CD4-positive, alpha-beta T cell treated with Interleukin-4 for 4 hours (primary cell): ENCODE data around the gene ADAMTS2.

ENCODE experiments used
- DNase-seq: peaks from one replicate; pipeline ENCODE4 v3.0.0-alpha.2; 2020

The ADAMTS2 gene

DNA sequence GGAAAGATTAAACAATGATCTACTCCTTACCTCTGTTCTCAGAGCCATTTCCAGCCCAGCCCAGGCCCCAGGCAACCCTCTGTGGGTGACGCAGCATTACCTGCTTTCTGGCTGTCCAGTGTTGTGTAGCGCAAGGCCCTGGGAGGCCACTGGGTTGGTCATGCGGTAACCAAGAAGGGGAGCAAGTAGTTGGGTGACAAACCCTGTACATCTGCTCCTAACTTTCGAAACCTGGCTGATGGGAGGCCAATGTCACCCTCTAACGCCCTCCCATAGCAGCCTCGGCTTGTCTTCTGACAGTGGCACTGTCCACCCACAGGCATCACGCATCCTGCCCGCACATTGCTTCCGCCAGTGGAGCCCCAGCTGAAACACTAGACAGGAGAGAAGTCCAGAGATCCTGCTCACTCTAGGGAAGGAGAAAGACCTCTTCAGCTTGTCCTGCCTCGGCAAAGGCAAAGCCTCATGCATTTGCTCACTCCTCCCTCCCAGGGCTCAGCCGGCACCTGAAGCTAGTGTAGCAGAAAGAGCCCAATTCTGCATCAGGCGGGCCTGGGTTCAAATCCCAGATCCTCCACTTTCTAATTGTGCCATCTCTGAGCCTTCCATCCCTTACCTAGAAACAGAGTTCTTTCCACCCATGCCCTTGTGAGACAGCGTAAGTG is 94.6 kb downstream of the ADAMTS2 start:
- no peak for DNase-seq

DNA sequence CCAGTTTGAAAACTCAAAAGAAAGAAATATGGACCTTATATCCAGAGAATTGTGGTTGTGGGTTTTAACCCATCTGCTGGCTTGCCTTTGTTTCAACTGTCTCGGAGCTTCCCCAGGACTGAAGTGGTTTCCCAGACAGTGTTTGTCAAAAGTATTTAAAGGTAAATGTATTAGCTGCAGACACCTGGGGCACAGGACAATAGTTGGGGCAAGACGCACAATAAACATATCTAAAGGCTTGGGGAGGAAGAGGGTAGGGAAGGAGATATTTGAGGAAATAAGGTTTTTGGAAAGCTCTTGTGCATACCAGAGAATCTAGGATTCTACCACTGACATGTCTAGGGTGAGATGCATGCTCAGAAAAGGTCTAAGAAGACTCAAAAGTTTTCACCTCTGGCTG is 99.0 kb downstream of the ADAMTS2 start:
- DNase-seq = no peak

DNA sequence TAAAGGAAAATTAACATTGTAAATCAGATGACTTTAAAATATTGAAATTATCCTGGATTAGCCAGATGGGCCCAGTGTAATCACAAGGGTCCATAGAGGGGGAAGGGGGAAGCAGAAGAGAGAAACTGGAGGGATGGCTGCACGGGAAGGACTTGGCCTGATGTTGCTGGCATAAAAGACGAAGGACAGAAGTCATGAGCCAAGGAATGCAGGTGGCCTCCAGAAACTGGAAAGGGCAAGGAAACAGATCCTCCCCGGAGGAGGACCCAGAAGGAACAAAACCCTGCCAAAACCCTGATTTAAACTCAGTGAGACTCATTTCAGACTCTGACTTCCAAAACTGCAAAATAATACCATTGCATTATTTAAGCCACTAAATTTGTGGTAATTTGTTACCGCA is 100.2 kb downstream of the ADAMTS2 start:
- no peak for DNase-seq

DNA sequence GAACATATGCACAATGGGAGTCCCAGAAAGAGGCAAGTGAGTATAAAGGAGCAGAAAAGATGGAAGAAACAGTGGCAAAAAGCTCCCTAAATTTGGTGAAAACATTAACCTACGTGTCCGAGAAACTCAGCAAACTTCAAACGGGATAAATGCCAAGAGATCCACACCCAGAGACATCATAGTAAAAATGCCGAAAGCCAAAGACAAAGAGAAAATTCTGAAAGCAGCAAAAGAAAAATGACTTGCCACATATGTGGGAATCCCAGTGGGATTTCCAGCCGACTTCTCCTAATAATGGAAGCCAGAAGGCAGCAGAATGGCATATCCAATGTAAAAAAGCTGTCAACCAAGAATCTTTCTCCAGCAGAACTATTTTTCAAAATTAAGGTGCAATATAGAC is 101.2 kb downstream of the ADAMTS2 start:
- DNase-seq = no peak

DNA sequence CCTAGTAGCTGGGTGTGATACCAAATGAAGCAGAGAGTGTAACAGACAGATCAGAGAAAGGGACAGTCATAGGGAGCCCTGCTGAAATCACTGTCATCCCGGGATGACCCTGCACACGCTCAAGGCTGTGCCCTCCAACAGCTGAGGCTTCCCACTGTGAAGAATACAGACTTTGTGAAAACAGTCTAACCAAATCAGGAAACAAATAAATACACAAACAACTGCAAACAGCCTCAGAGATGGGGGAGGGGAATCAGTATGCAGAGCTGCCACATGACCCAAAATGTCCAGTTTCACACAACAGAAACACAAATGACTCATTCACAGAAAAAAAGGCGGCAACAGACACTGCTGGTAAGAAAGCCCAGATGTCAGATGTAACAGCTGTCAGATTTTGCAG is 101.9 kb downstream of the ADAMTS2 start:
- DNase-seq = no peak

DNA sequence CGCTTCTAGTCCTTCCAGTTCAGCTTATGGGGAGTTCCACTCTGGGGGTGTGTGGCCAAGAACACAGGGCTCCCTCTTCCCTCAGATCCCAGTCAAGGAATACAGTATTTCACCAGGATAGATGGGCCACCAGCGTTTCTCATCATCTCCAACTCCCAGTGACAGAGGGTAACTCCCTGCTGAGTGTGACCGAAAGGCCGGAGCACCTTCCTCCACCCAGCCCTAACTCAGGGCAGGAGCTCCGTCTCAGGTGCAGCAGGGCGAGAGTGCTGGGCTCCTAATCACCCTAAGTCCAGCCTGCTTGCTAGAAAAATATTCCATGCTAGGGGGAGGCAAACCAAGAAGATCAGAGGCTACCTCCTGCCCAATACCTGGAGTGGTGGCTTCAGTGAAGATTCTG is 102.6 kb downstream of the ADAMTS2 start:
- DNase-seq = no peak

DNA sequence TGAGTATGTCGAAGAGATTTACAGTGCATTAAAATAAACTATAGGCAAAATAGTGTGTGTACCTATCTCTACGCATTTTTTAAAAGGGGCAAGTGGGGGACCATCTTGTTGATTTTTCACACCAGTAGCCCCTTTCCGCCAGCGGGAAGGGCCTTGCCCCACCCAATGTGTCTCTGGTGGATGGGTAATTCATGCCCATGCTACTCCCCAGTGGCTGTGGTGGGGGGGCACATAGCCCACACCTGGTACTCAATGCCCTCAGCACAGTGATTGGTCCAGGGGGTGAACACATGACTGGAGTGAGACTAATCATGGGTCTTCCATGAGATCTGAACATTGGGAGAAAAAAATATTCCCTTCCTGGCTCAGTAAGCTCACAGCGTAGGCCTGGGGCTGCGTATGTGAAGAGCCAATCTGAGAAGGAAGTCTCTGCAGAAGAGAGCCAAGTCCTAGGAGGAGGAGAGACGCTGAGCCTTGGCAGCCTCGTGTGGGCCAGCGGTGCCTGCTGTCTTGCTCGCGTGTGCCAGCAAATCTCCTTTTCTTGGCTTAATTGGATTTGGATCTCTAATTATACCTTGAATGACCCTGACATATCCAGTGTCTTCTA is 103.4 kb downstream of the ADAMTS2 start:
- DNase-seq = no peak

DNA sequence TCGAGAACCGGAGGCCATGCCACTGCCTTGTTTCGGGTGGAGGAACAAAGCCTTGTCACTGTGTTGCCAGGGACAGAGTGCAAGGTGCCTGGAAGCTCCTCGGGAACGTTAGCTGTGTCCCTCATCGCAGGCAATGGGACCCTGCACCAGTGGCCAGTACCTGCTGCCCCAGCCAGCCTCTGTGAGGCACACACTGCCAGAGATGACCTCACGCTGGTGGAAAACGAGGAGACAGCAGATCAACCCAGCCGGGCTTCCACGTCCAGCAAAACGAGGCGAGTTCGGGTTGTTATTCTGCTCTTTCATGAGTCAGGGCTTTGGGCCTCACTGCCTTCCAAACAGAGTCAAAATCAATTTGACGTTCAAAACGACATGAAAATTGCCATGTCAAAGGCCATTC is 104.1 kb downstream of the ADAMTS2 start:
- DNase-seq = no peak

DNA sequence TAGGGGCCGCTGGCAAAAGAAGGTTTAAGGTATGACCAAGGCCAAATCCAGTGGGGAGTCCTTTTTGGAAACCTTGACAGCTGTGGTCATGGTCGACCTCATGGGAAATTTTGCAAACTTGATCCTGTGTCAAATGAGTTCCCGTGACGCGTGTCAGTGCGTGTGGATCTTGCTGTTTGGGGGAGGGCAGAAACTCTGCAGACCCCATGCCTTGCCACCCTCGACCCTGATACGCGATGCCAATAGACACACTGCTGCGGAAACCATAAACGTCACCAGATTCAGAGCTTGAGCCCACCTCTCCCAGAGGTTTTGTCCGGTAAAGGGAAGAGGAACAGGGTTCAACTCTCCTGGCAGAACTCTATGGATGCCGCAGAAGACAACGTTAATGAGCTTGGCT is 104.7 kb downstream of the ADAMTS2 start:
- DNase-seq = no peak

DNA sequence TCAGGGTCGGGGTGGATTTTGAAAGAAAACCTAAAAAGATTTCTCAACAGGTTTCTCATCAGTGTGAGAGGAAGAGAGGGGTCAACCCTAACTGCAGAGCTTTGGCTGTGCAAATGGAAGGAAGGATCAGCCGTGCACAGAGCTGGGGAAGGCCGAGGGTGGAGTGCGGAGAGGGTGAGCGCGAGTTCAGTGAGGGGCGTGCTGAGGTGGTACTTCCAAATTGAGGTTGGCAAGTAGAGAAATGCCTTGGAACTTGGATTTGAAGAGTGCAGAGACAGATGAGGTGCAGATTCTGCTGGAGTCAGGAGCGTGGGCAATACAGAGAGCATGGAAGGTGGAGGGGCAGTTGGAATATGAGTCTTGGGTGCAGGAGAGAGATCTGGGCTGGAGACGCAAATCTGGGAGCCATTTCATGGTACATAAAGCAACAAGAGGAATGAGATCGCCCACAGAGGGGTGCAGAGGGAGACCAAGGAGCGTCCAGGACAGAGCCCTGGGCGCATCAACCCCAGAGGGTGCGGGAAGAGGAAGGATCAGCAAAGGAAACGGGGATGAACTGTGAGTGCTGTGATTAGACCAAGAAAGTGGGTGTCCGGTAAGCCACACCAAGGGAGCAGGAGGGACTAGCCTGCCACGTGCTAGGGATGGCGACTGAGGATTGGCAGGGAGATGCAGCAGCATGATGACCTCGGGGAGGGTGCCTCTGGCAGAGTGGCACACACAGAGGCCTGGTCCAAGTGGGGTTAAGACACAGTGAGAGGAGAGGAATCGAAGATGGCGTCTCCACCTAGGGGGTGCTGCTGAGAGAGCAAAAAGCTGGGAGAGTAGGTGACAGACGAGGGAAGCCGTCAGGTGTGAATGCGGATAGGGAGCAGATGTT is 105.8 kb downstream of the ADAMTS2 start:
- DNase-seq = no peak

DNA sequence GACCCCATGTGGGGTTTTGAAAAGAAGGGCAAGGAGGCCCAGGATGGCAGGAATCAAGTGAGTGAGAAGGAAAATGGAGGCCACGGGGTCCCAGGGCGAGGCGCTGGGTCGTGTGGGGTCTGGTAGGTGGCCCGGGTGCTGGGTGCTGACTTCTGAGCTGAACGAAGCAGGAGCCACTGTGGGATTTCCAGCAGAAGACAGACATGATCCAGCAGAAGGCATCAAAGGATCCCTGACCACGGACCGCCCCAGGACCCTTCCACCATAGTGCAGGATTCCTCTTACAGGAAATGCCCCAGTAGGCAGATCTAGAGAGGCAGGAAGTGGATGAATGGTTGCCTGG is 106.7 kb downstream of the ADAMTS2 start:
- DNase-seq = no peak

DNA sequence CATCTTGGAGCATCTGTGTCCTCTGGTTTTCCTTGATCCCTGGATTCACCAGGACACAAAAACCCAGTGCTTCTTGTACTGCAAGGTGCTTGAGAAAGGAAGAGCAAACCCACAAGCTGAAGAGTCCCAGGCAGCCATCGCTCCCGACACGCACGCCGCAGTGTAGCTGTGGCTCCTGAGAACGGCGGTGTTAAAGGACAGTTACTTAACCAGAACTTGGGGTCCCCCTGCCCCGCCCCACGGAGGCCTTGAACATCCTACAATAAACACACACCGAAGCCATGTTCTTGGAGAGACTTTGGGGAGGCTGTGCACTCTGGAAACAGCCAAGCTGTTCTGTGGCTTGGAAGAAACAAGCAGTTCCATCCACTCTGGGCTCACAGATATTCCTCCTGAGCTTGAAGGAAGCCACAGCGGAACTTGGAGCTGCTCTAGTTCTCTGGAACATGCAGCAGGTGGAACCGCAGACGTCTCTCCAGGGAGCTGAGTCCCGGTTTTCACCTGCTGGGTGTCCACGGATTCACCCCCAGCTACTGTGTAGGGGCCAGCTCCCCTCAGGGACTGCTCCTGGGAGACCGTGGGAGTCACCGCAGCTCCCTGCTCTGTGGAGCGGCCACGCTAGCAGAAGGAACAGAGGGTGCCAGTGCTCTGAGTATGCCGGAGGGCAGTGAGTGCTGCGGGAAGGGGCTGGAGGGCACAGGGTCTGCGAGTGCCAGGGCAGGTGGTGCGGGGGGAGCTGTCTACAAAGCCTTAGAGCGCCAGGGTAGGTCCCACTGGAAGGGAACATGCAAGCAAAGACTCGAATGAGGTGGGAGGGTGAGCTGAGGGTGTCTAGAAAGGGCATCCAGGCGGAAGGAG is 107.3 kb downstream of the ADAMTS2 start:
- DNase-seq = no peak

DNA sequence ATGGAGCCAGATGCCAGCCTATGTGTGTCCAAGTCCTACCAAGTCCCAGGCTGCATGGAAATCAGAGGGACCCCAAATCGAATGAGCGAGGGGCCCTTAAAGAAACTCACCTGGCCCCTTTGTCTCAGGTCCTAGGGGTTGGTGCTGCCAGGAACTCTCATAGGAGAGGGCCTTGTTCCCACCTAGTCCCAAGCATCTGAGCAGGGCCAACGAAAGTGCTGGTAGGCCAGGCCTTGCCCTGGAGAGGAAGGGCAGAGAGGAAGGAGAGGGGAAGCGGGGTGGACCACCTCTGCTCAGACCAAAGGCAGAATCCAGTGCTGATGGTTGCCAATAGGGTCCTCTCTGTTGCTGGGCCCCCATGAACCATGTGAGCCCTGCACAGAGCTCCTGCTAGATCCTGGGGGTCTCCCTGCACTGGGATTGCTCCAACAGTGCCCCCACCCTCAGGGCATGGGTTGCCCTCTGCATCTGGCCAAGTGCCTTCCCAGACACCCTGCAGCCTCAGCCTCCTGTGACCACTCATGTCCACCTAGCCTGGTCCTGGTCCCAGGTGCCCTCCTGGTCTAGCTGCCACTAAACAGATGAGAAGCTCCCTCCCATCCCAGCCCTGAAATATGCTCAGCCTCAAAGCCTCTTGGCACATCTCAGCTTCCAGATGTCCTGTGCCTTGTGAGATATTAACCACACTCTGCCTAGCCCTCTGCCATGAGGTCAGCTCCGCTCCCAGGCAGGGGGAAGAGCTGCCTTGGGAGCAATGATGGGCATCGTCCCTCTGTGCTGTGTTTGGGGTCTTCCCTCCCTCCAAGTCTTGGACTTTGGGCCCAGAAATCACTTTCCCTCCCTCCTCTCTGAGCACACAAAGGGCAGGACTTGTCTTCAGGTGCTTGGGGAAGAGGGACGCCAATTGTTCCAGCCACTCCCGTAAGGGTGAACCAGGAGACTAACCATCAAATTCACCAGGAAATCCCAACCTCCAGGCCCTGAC is 109.6 kb downstream of the ADAMTS2 start:
- no peak for DNase-seq

DNA sequence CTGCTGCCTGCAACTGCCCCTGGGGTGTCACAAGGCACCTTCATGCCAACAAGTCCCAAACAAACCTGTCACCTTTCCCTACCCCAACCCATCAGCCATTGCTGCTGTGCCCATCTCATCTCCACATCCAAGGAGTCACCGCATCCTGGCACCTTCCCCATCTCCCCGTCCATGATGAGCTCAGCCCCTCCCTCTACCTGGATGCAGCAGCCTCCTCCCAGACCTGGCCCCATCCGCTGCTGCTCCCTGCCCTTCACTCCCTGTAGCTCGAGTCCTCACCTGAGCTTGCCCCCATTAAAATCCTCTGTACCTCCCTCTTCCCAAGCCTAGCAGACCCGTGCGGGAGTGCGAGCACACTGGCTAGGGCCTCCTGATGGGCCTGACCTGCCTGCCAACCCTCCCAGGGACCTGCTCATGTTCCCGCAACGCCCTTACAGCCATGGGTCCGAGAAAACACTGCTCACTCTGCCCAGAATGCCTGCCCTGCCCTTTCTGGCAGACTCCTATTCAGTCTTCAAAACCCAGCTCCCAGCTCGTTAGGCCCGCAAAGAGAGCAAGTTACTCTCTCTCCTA is 110.6 kb downstream of the ADAMTS2 start:
- no peak for DNase-seq

DNA sequence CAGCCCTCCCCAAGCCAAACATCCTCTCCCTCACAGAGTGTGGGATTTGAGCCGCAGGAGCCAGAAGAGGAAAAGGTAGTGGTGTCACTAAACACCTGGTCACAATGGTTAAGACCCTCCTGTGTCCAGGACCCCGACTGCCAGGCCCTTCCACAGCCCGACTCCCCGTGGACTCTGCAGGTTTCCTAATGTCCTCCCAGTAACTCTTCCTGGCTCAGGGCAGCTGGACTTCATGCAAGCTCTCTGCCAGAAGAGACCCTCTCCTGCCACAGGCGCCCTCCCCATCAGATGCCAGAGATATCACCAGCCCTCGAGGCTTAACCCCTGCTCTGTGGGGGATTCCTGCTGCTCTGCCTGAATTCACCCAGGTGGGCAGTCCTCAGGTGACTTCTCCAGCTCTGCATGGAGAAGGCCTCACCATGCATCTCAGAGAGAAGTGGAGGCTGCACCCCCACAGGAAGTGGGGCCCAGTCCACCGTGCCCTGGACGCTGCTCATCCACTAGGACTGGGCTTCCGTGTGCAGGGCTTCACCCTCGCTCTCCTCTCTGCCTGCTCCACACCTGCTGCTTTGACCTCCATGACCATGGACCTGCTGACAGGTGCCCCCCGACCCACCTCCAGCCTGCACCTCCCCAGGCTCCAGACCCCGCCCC is 111.2 kb downstream of the ADAMTS2 start:
- DNase-seq = no peak

DNA sequence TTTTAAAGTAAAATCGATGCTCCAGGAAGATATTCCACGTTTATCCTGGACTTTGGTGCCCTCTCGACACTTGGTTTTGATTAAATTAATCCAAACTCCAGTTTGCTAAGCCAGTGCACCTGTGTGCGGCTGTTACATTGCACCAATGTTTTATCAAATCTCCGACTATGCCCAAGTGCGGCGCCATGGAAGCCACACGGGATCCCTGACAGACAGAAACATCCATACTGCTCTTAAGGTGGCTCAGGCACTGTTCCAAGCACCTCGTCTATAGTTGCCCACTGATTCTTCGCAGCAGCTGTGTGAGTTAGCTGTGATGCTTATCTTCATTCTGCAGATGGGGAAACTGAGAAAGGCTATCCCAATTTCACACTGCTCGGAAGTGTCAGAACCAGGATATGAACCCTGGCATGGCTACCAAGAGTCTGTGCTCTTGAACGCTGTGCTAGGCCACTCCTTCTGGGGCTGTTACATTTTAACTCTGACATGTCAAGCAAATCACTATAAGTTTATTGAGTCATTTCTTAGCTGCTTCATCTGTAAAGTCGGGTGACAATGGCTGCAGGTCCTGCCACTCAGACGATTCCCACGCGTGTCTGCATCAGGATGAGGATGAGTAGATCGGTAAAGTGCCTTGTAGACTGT is 113.0 kb downstream of the ADAMTS2 start:
- no peak for DNase-seq

DNA sequence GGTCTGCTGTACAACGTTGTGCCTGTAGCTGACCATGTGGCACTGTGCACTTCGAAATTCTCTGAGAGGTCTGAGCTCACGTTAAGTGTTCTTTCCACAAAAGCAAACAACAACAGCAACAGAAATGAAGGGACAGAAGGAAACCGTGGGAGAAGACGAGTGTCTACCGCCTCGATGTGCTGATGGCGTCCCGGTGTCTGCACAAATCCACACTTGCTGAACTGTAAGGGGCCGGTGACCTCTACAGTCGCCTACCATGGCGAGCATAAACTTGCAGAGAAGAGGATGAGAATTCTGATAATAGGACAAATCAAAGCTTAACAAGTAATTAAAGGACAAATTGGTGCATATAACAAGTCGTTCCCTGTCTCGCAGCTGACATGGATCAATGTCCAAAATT is 114.0 kb downstream of the ADAMTS2 start:
- DNase-seq = no peak

DNA sequence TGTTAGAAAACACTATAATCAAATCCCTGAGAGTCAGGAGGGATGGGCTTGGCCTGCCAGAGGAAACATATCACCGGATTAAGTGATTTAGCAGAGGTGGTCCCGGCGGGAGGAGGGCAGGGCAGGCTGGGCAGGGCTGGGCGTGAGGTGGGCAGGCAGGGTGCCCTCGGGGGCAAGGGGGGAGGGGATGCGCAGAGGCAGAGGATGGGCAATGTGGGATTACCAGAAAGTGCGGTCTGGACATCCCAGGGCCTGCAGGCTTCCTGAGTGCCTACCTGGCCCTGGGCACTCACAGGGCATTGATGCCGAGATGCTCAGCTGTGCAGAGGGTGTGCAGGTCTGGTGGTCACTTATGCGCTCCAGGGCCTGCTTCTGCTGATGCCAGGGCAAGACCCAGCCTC is 115.2 kb downstream of the ADAMTS2 start:
- no peak for DNase-seq

DNA sequence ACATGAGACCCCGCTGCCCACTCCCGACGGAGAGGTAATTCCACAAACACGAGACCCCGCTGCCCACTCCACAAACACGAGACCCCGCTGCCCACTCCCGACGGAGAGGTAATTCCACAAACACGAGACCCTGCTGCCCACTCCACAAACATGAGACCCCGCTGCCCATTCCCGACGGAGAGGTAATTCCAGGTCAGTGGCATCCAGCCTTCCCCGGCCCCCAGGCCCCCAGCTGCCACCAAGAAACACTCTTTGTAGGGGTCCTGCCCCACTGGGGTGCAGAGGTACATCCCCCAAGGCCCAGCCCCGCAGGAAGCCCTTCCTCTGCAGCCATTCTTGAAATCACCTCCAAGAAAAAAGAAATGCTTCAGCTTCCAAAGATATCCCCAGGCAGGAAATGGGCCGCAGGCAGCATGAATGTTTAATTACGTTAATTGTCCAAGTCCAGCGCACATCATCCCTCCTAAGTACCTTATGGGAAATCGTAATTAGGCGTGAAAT is 115.9 kb downstream of the ADAMTS2 start:
- DNase-seq = no peak
